Measurements from ENCODE around the gene KXD1.

Gene KXD1

GRCh38 chr19:18603255-18603957 lies 45.7 kb downstream of the KXD1 start:
- TF ChIP-seq, protein P1, sequence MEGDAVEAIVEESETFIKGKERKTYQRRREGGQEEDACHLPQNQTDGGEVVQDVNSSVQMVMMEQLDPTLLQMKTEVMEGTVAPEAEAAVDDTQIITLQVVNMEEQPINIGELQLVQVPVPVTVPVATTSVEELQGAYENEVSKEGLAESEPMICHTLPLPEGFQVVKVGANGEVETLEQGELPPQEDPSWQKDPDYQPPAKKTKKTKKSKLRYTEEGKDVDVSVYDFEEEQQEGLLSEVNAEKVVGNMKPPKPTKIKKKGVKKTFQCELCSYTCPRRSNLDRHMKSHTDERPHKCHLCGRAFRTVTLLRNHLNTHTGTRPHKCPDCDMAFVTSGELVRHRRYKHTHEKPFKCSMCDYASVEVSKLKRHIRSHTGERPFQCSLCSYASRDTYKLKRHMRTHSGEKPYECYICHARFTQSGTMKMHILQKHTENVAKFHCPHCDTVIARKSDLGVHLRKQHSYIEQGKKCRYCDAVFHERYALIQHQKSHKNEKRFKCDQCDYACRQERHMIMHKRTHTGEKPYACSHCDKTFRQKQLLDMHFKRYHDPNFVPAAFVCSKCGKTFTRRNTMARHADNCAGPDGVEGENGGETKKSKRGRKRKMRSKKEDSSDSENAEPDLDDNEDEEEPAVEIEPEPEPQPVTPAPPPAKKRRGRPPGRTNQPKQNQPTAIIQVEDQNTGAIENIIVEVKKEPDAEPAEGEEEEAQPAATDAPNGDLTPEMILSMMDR (IDR thresholded peaks at IDR 0.05; ENCODE audit: insufficient read depth, low read depth, low read length, missing control alignments) = peak; percentile 20
- peak; percentile 24 for DNase-seq (ENCODE audit: low read depth)
- no peak overlapping the region for H3K4me3 ChIP-seq (ENCODE audit: low read depth, low read length)

- DNase-seq (ENCODE audit: low read depth) = no peak
- H3K4me3 ChIP-seq (ENCODE audit: low read depth, low read length) = no peak overlapping the region
- TF ChIP-seq, protein P1 (IDR thresholded peaks at IDR 0.05; ENCODE audit: insufficient read depth, low read depth, low read length, missing control alignments) = no peak
Measured at GRCh38 chr19:18603958-18604819, 46.5 kb downstream of the KXD1 start.

DNA sequence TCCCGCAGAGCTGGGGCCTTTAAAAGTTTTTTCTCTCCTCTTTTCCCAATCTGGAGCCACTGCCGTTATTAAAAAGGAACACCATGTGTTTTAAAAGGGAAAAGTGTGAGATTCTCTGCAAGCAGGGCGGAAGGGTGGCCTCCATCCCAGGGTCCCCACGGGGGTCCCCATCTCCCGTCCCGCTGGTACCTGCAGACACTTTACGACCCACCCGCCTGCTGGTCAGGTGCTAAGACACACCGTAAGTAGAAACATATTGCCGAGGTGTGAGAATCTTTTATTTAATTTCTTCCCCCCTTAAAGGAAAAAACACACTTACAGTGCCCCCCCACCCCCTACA lies 47.1 kb downstream of the KXD1 start:
- TF ChIP-seq, protein P1 (IDR thresholded peaks at IDR 0.05; ENCODE audit: insufficient read depth, low read depth, low read length, missing control alignments) = no peak
- DNase-seq (ENCODE audit: low read depth) = no peak
- no peak overlapping the region for H3K4me3 ChIP-seq (ENCODE audit: low read depth, low read length)

GRCh38 chr19:18605196-18605545 lies 47.5 kb downstream of the KXD1 start:
- no peak for DNase-seq (ENCODE audit: low read depth)
- TF ChIP-seq, protein P1 (IDR thresholded peaks at IDR 0.05; ENCODE audit: insufficient read depth, low read depth, low read length, missing control alignments) = no peak
- H3K4me3 ChIP-seq (ENCODE audit: low read depth, low read length) = no peak overlapping the region

DNA sequence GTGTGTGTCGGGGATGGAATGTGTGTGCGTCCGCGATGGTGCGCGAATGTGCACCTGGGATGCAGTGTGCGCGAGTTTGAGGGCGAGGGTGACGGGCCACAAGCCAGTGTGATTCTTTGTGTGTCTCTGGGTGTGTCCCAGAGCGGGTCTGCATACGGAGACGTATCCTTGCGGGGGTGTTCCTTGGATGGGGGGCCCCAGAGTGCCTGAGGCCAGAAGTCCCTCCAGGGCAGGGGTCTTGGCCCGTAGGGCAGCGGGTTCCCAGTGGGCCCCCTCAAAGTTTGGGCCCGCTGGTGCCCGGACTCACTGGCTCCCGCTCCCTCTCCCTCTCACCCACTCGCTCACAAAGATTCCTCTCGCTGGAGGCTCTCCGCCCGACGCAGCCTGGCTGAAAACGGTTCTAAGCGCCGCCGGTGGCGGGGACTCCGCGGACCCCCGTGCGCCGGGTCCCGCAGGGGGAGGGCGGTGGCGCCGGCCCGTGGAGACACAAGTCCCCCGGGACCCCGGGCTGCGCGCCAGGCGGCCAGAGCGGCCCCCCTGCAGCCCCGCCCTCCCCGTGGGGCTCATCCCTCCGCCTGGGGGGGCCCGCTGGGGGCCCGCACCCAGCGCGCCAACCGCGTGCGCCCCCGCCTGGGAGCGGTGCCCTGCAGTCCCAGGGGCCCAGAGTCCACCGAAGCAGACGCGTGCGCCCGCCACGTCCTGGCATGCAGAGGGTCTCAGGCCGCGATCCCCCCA lies 48.0 kb downstream of the KXD1 start:
- H3K4me3 ChIP-seq (ENCODE audit: low read depth, low read length) = no peak overlapping the region
- TF ChIP-seq, protein P1 (IDR thresholded peaks at IDR 0.05; ENCODE audit: insufficient read depth, low read depth, low read length, missing control alignments) = no peak
- no peak for DNase-seq (ENCODE audit: low read depth)

DNA sequence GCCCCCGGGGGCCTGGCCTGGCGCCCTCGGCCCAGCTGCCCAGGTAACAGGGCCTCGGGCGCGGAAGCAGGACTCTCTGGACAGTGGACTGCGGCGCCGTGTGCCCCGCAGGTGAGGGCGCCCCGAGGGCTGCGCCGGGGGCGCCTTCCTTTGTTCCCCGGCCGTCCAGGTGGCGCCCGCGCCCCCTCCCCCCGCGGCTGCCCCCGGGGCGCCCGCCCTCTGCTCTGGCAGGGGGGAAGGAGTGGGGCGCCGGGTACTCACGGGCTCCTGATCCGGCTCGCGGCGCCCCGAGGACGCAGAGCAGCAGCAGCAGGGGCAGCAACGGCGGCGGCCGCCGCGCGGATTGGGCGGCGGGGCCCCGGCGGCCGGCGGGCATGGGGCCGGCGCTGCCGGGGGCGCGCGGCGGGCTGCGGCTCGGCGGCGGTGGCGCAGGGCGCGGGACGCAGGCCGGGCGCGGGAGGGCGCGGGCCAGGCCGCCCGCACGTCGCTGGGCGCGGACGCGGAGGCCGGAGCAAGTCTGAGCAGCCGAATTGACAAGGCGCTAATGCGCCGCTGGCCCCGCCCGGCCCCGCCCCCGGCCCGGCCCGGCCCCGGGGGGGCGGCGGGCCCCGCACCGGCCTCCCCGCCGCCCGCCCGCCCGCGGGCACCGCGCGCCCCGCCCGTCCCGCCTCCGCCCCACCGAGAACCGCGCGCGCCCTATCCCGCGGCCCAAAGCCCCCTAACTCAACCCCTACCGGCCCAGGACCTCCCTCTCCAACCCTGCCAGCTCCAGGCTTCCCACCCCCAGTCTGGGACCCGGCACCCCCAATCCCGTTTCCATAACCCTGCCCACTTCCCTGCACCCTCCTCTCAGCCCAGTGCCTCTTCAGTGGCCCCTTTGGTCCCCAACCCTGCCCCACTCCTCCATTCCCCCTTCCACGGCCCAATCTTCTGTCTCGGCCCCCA lies 48.9 kb downstream of the KXD1 start, which contains the start of gene CRLF1:
Gene CRLF1 (minus strand): TSS at position 519 of the 945 bp plus-strand sequence. CDS start 143 bp downstream, at position 376.
- no peak within 1 kb of the TSS for H3K4me3 ChIP-seq (ENCODE audit: low read depth, low read length)
- TF ChIP-seq, protein P1 (IDR thresholded peaks at IDR 0.05; ENCODE audit: insufficient read depth, low read depth, low read length, missing control alignments) = no peak
- DNase-seq (ENCODE audit: low read depth) = no peak

Measured in GM12865 (cell line).